Naive thymus-derived CD4-positive, alpha-beta T cell (primary cell): ENCODE results near the gene GMCL1. TPM values are rescaled to one million over a fixed set of nuclear protein-coding genes. Genes with fewer than 3 reads are reported as not detected.
"Not testable (repeated sequence)": the region's sequence is repeated elsewhere in the genome, so short reads cannot be mapped to it uniquely, and the experiment has no call there.

Experiments
- ATAC-seq: fragments of 150-1000 bp; cut with Tn5 transposase; 2 replicates; pipeline ENCODE4 v1.10.0; 2021; ENCODE audit warnings: mild to moderate bottlenecking, moderate library complexity
- CTCF ChIA-PET: fragments of 350-600 bp; sonication (Branson Sonifier 250); formaldehyde crosslinking; loops from one replicate; lab custom pipeline; 2021; ENCODE audit warnings: antibody characterized with exemption; lab: Charles Lee
- POLR2A ChIA-PET: fragments of 350-600 bp; sonication (Branson Sonifier 250); formaldehyde crosslinking; loops from one replicate; lab custom pipeline; 2021; ENCODE audit warnings: antibody characterized with exemption, inconsistent platforms; lab: Charles Lee
- DNase-seq, 9 donors: peaks; one replicate each; pipeline versions ENCODE4 v3.0.0 to v3.0.0-alpha.2; 2020 to 2022; ENCODE audit warnings: mixed read lengths in 1 of 9
- H3K27ac ChIP-seq: one replicate; pipeline ENCODE4 v1.7.0; 2013; ENCODE audit warnings: mild to moderate bottlenecking, low read depth, low read length, moderate library complexity
- H3K27me3 ChIP-seq, 2 donors: one replicate each; pipeline ENCODE4 v1.7.0; 2013; ENCODE audit warnings: low read length in 2 of 2, mild to moderate bottlenecking in 2 of 2, moderate library complexity in 2 of 2; ENCODE audit not compliant: control insufficient read depth in 2 of 2, insufficient read depth in 2 of 2
- H3K36me3 ChIP-seq, 3 experiments: 1 replicate in 2 of 3; 2 replicates in 1 of 3; pipeline ENCODE4 v1.7.0; 2013; ENCODE audit warnings: low read length in 3 of 3, mild to moderate bottlenecking in 3 of 3, moderate library complexity in 1 of 3; ENCODE audit not compliant: insufficient read depth in 3 of 3, control insufficient read depth in 2 of 3
- H3K4me1 ChIP-seq, 2 donors: one replicate each; pipeline ENCODE4 v1.7.0; 2013; ENCODE audit warnings: low read length in 2 of 2, mild to moderate bottlenecking in 2 of 2, moderate library complexity in 1 of 2; ENCODE audit not compliant: control insufficient read depth in 2 of 2, insufficient read depth in 2 of 2
- H3K4me3 ChIP-seq: 2 replicates; pipeline ENCODE4 v1.7.0; 2013; ENCODE audit warnings: mild to moderate bottlenecking, low read length
- H3K9me3 ChIP-seq, 3 experiments: 1 replicate in 2 of 3; 2 replicates in 1 of 3; pipeline ENCODE4 v1.7.0; 2013; ENCODE audit warnings: low read length in 3 of 3; ENCODE audit not compliant: control insufficient read depth in 2 of 3
- H3K27ac Mint-ChIP-seq, 9 donors: one replicate each; pipeline ENCODE4 v1.8.0; 2020 to 2022; ENCODE audit warnings: mixed read lengths in 9 of 9, mild to moderate bottlenecking in 8 of 9, moderate library complexity in 5 of 9, inconsistent platforms in 2 of 9
- H3K27me3 Mint-ChIP-seq, 5 donors: one replicate each; pipeline ENCODE4 v1.8.0; 2021 to 2022; ENCODE audit warnings: mixed read lengths in 5 of 5, mild to moderate bottlenecking in 1 of 5
- H3K36me3 Mint-ChIP-seq, 5 donors: one replicate each; pipeline ENCODE4 v1.8.0; 2020 to 2022; ENCODE audit warnings: mixed read lengths in 5 of 5, mild to moderate bottlenecking in 3 of 5, inconsistent platforms in 1 of 5
- H3K4me1 Mint-ChIP-seq, 7 donors: one replicate each; pipeline ENCODE4 v1.8.0; 2020 to 2022; ENCODE audit warnings: mixed read lengths in 7 of 7, mild to moderate bottlenecking in 3 of 7, inconsistent platforms in 1 of 7
- H3K4me3 Mint-ChIP-seq, 10 donors: one replicate each; pipeline ENCODE4 v1.8.0; 2020 to 2022; ENCODE audit warnings: mild to moderate bottlenecking in 10 of 10, mixed read lengths in 10 of 10, moderate library complexity in 6 of 10, inconsistent platforms in 2 of 10
- H3K9me3 Mint-ChIP-seq, 11 donors: one replicate each; pipeline ENCODE4 v1.8.0; 2020 to 2022; ENCODE audit warnings: mixed read lengths in 11 of 11, mild to moderate bottlenecking in 4 of 11, inconsistent platforms in 1 of 11, moderate library complexity in 1 of 11
- intact Hi-C, 2 donors: fragments of 100-400 bp; cut with micrococcal nuclease; formaldehyde crosslinking; loops; one replicate each; pipeline ENCODE4 v1.15.1; 2023
- polyA plus RNA-seq, 2 donors: library from polyadenylated mRNA; unstranded; fragments of 300-500 nt; fragmentation: Illumina TruSeq; gene quantifications; one replicate each; pipeline ENCODE4 v1.2.3, GENCODE V29; 2021
- total RNA-seq, 6 experiments: library from RNA in 5 of 6; stranded (reverse) in 5 of 6; gene quantifications; 1 replicate in 5 of 6; 2 replicates in 1 of 6; pipeline ENCODE4 v1.2.3 and lab custom pipeline; 2021 to 2026

The GMCL1 gene
- total and polyA plus RNA-seq, 7 experiments from 2014 or later, result 24.9 to 32.0 (median 27.3) TPM

DNA sequence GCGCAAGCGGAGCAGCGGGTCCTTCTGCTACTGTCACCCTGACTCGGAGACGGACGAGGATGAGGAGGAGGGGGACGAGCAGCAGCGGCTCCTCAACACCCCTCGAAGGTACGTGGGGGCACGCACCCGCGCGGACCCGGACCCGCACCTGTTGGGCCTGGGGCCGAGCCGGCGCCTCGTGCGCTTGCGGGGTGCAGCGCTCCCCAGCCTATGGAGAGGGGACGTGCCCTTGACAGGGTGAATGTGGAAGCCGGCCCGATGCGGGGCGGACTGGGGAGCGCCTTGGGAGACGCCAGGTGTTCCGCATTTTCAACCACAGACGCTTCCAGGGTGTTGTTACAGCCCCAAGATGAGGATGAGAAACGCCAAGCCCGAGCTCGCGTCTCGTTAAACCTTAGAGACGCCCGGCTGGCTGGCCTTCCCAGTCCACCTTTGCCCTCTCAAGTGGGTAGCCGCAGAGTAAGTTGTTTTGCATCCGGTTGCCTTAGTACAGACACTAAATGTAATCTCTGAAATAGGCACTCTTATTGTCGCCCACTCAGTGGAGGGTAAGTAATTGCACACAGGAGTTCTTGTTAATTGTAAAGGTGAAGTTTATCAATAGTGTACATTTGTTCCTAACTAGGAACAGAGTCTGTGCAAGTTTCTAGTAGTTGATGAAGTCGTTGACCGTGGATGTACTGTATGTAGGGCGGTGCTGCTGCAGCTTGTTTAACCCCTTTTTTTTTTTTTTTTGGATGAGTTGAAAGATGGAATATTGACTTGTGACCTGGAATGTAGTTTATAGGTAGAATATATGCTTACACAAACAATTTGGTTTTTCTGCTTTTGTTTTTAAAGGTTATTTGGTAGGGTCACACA is 815 bp downstream of the GMCL1 start:
- Histone ChIP-seq H3K4me1 (peaks cover 10 to 17% of the 10 kb centered on the region in 2 donors), H3K36me3 (peaks cover 0 to 5% (median 0%) of the 10 kb centered on the region in 3 experiments), H3K27ac (peak overlapping the region; percentile 84), H3K27me3 (no peaks in the 10 kb centered on the region), H3K4me3 (peak overlapping the region; percentile 81), H3K9me3 (no peaks in the 10 kb centered on the region)
- Mint-ChIP-seq H3K27ac (peak overlapping the region; percentile 65 to 97 (median 95)), H3K36me3 (peaks cover 0 to 14% (median 6%) of the 10 kb centered on the region in 5 donors), H3K9me3 (peaks cover 0 to 2% (median 0%) of the 10 kb centered on the region in 11 donors), H3K4me3 (peak overlapping the region; percentile 83 to 97 (median 94)), H3K4me1 (peaks cover 38 to 70% (median 62%) of the 10 kb centered on the region in 7 donors), H3K27me3 (no peaks in the 10 kb centered on the region)
- intact Hi-C loops, result loop anchor here in 1 of 2 donors (2.0 to 5.0 kb wide), 2 partner anchors 62 to 443 kb away; partner anchors contain the start of genes GFPT1 and SNRNP27
- ATAC-seq (peak; percentile 10), DNase-seq (peak in 8 of 9 donors; percentile 36 to 63 (median 50))
- POLR2A ChIA-PET, result interaction anchor here (0.7 to 1.3 kb wide), 2 partner anchors 12 to 104 kb away, joined by 3 read pairs; no protein-coding TSS in a partner anchor
- CTCF ChIA-PET, result interaction anchor here (0.5 to 0.7 kb wide), 2 partner anchors 190 to 407 kb away, joined by 3 to 5 read pairs; no protein-coding TSS in a partner anchor

DNA sequence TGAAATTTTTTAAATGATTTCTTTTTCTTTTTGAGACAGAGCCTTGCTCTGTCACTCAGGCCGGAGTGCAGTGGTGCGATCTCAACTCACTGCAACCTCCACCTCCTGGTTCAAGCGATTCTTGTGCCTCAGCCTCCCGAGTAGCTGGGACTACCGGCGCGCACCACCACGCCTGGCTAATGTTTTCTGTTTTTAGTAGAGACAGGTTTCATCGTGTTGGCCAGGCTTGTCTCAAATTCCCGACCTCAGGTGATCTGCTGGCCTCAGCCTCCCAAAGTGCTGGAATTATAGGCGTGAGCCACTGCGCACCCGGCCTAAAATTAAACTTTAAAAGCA is 1.4 kb downstream of the GMCL1 start:
- Mint-ChIP-seq H3K4me1 (peaks cover 42 to 76% (median 68%) of the 10 kb centered on the region in 7 donors), H3K36me3 (peaks cover 0 to 14% (median 6%) of the 10 kb centered on the region in 5 donors), H3K27ac (peak overlapping the region; percentile 23 to 97 (median 86)), H3K4me3 (peak overlapping the region; percentile 83 to 97 (median 91))
- not testable (repeated sequence) for H3K36me3 ChIP-seq, H3K27me3 Mint-ChIP-seq, DNase-seq, H3K27me3 ChIP-seq, ATAC-seq, H3K9me3 Mint-ChIP-seq, H3K9me3 ChIP-seq
- H3K27ac ChIP-seq, result peak overlapping the region; percentile 84
- intact Hi-C loops, result loop anchor here in 1 of 2 donors (2.0 to 5.0 kb wide), 2 partner anchors 61 to 444 kb away; partner anchors contain the start of genes GFPT1 and SNRNP27
- CTCF ChIA-PET, result interaction anchor here (0.5 to 0.7 kb wide), 2 partner anchors 191 to 406 kb away, joined by 3 to 5 read pairs; no protein-coding TSS in a partner anchor
- peak overlapping the region; percentile 81 for H3K4me3 ChIP-seq
- POLR2A ChIA-PET, result interaction anchor here (0.7 to 1.3 kb wide), 2 partner anchors 11 to 104 kb away, joined by 3 read pairs; no protein-coding TSS in a partner anchor
- peaks cover 10 to 17% of the 10 kb centered on the region in 2 donors for H3K4me1 ChIP-seq

DNA sequence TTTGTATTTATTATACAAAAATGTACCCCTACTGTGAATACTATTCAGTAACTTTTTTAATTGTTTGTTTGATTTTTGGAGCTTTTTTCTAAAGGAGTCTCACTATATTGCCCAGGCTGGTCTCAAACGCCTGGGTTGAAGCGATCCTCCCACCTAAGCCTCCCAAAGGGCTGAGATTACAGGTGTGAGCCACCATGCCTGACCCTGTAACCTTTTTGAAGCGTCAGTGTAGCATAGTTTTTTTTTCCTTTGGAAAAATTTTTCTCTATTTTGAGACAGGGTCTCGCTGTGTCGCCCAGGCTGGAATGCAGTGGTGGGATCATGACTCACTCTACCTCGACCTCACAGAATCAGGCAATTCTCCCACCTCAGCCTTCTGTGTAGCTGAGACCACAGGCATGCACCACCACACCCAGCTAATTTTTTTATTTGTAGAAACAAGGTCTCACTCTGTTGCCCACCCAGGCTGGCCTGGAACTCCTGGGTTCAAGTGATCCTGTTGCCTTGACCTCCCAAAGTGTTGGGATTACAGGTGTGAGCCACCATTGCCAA is 2.0 kb downstream of the GMCL1 start:
- H3K9me3 ChIP-seq, result no peaks in the 10 kb centered on the region
- CTCF ChIA-PET, result interaction anchor here (0.6 to 0.7 kb wide), 2 partner anchors 44 to 406 kb away, joined by 3 to 5 read pairs; no protein-coding TSS in a partner anchor
- Mint-ChIP-seq H3K4me3 (peak overlapping the region; percentile 56 to 97 (median 88)), H3K4me1 (peaks cover 47 to 81% (median 74%) of the 10 kb centered on the region in 7 donors), H3K36me3 (peaks cover 0 to 15% (median 6%) of the 10 kb centered on the region in 5 donors), H3K27ac (peak overlapping the region in 4 of 9 donors; percentile 8 to 56 (median 28)), H3K9me3 (peaks cover 0 to 2% (median 0%) of the 10 kb centered on the region in 11 donors), H3K27me3 (no peaks in the 10 kb centered on the region)
- DNase-seq, result no peak
- H3K27ac ChIP-seq, result no peak overlapping the region
- peaks cover 0 to 5% (median 0%) of the 10 kb centered on the region in 3 experiments for H3K36me3 ChIP-seq
- H3K4me1 ChIP-seq, result peaks cover 10 to 17% of the 10 kb centered on the region in 2 donors
- H3K4me3 ChIP-seq, result no peak overlapping the region
- H3K27me3 ChIP-seq, result no peaks in the 10 kb centered on the region
- no peak for ATAC-seq
- POLR2A ChIA-PET, result interaction anchor here (0.7 kb wide), 1 partner anchor 278 kb away, joined by 3 read pairs; no protein-coding TSS in a partner anchor
- intact Hi-C loops, result loop anchor here in 1 of 2 donors (2.0 to 5.0 kb wide), 2 partner anchors 61 to 445 kb away; partner anchors contain the start of genes GFPT1 and SNRNP27

DNA sequence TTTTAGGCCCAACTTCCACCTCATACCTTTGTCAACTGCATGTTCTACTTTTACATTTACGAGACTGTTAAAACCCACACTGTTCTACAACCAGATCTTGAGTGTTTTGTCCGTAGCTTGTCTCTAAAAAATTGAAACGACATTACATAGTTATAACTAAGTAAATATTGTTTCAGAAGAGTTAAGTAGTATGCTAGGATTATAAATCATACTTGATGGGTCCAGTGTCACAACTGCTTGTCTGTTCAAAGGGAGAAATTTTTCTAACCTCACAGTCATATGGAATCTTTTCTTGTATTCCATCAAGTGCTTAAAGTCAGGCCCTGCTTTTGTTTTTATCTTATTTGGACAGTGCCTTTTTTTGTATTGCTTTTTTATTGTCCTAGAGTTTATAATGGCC is 4.3 kb downstream of the GMCL1 start:
- no peaks in the 10 kb centered on the region for H3K9me3 ChIP-seq
- ATAC-seq (no peak), DNase-seq (no peak)
- POLR2A ChIA-PET, result interaction anchor here (0.7 to 1.2 kb wide), 3 partner anchors 8 to 427 kb away, joined by 3 to 5 read pairs (median 3); no protein-coding TSS in a partner anchor
- Mint-ChIP-seq H3K9me3 (no peaks in the 10 kb centered on the region), H3K27ac (peak overlapping the region in 2 of 9 donors; percentile 7 to 28), H3K36me3 (peaks cover 0 to 18% (median 6%) of the 10 kb centered on the region in 5 donors), H3K4me3 (peak overlapping the region in 6 of 10 donors; percentile 10 to 65 (median 32)), H3K4me1 (peaks cover 47 to 72% (median 60%) of the 10 kb centered on the region in 7 donors), H3K27me3 (no peaks in the 10 kb centered on the region)
- CTCF ChIA-PET, result no interaction called here
- H3K4me3 ChIP-seq, result no peak overlapping the region
- peaks cover 0 to 5% (median 3%) of the 10 kb centered on the region in 3 experiments for H3K36me3 ChIP-seq
- intact Hi-C loops, result loop anchor here in 1 of 2 donors (5.0 kb wide), 1 partner anchor 59 kb away; the partner anchor contains the start of gene SNRNP27
- no peak overlapping the region for H3K27ac ChIP-seq
- H3K4me1 ChIP-seq, result peaks cover 10 to 17% of the 10 kb centered on the region in 2 donors
- no peaks in the 10 kb centered on the region for H3K27me3 ChIP-seq

DNA sequence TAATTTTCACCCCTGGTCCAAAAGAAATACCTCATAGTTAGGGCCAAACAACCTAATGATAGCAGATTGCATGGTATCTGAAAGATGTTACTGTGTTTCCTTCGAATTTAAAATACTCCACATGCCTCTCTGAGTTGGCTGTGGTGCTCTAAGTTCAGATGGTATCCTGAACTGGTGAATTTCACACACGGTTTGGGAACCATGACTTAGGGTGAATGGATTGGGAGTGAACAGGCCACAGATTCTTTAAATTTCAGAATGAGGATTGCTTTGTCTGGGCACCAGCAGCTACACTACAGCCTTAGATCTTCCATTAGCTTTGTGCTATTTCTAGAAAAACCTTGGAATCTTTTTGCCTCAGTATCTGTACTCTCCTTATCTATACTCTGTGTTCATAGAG is 6.2 kb downstream of the GMCL1 start:
- Mint-ChIP-seq H3K27me3 (no peaks in the 10 kb centered on the region), H3K9me3 (no peaks in the 10 kb centered on the region), H3K27ac (peak overlapping the region in 2 of 9 donors; percentile 1 to 74), H3K4me3 (peak overlapping the region in 2 of 10 donors; percentile 7 to 60), H3K36me3 (peaks cover 0 to 23% (median 10%) of the 10 kb centered on the region in 5 donors), H3K4me1 (peaks cover 45 to 66% (median 55%) of the 10 kb centered on the region in 7 donors)
- Histone ChIP-seq H3K4me3 (no peak overlapping the region), H3K27ac (no peak overlapping the region), H3K36me3 (peaks cover 0 to 15% (median 3%) of the 10 kb centered on the region in 3 experiments), H3K4me1 (peaks cover 10 to 12% of the 10 kb centered on the region in 2 donors), H3K27me3 (no peaks in the 10 kb centered on the region), H3K9me3 (no peaks in the 10 kb centered on the region)
- intact Hi-C loops, result no loop called here
- no peak for DNase-seq
- ChIA-PET CTCF (no interaction called here), POLR2A (no interaction called here)
- no peak for ATAC-seq

DNA sequence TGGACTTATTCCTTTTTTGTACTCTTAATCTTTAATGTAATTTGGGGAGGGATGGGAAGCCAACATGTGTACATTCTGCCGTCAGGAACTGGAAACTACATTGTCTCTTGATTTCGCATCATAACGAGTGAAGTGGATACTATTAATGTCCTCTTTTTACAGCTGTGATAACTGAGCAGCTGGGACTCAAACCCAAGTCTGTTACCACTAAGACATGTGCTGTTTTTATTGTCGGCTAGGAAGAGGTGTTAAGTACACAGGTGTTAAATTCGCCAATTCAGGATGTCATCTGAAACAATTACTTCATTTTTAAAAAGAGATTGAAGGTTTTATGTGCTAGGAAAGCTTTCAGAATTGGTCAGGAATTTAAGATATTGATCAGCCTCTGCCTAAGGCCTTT is 6.9 kb downstream of the GMCL1 start:
- no peak for ATAC-seq
- Histone ChIP-seq H3K27ac (no peak overlapping the region), H3K4me3 (no peak overlapping the region), H3K9me3 (no peaks in the 10 kb centered on the region), H3K4me1 (peaks cover 8 to 9% of the 10 kb centered on the region in 2 donors), H3K36me3 (peaks cover 3 to 20% (median 5%) of the 10 kb centered on the region in 3 experiments), H3K27me3 (no peaks in the 10 kb centered on the region)
- intact Hi-C loops, result no loop called here
- CTCF ChIA-PET, result no interaction called here
- no peaks in the 10 kb centered on the region for H3K9me3 Mint-ChIP-seq
- H3K4me1 Mint-ChIP-seq, result peaks cover 38 to 59% (median 52%) of the 10 kb centered on the region in 7 donors
- no peak for DNase-seq
- POLR2A ChIA-PET, result no interaction called here
- H3K27ac Mint-ChIP-seq, result peak overlapping the region in 3 of 9 donors; percentile 1 to 74 (median 21)
- H3K36me3 Mint-ChIP-seq, result peaks cover 0 to 24% (median 11%) of the 10 kb centered on the region in 5 donors
- H3K27me3 Mint-ChIP-seq, result no peaks in the 10 kb centered on the region
- H3K4me3 Mint-ChIP-seq, result peak overlapping the region in 3 of 10 donors; percentile 7 to 60 (median 11)
